SU-DHL-6 (cell line): ENCODE measurements around the gene PGF.

Source experiments
- CTCF ChIP-seq: fragments of 200-600 bp; sonication (generic); IDR thresholded peaks from one replicate; pipeline ENCODE4 v1.5.1; 2017; ENCODE audit warnings: antibody characterized with exemption, mild to moderate bottlenecking, low read length, moderate library complexity; ENCODE audit not compliant: insufficient read depth, poor library complexity, severe bottlenecking
- EZH2phosphoT487 ChIP-seq: fragments of 200-600 bp; sonication (generic), shearing (Covaris generic); conservative IDR thresholded peaks from 2 replicates; pipeline ENCODE4 v1.6.1; 2018; ENCODE audit warnings: mild to moderate bottlenecking, antibody characterized with exemption, low read length, moderate library complexity, mixed read lengths

GRCh38 chr14:74988993-74989392 lies 33.6 kb upstream of the PGF start:
- no peak for TF ChIP-seq CTCF
- TF ChIP-seq EZH2phosphoT487 = no peak
